ENCODE measurements around the gene RBM6. TPM values are rescaled to one million over a fixed set of nuclear protein-coding genes. Genes with fewer than 3 reads are reported as not detected.

The RBM6 gene
- total RNA-seq, 1 donor from 2014 or later: 71.5 TPM

DNA sequence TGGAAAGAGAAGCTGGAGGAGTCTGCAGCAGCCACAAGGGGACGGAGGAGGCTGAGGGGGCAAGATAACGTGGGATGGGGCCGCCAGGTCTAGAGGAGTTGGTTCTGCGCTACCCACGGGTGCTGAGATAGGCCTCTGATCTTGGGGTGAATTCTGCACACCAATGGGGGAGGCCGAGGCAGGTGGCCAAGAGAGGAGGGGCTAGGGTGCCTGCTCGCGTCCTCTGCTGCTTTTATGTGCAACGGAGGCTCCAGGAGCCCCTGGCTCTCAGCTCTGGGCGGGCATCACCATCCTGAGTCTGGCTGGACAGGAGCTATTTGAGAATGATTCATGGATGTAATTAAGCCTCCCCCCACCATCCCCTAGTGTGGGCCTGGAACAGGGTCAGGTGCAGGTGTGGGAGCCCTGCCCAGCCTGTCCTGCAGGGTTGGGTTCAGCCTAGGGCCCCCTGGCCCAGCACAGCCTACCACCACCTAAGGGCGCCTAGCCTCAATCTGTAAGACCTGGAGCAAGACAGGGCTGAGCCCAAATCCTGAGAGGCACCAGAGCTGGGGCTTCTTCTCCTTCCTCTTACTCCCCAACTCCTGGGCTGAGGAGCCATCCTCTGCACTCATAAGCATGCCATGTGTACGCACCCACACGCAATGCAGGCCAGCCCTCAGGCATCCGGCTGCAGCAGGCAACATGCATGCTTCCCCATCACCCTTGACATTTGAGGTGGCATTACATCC lies 182.9 kb downstream of the RBM6 start:
- no peak overlapping the region for H3K4me3 ChIP-seq
- no peaks in the 10 kb centered on the region for H3K9me3 ChIP-seq
- TF ChIP-seq, protein P1, sequence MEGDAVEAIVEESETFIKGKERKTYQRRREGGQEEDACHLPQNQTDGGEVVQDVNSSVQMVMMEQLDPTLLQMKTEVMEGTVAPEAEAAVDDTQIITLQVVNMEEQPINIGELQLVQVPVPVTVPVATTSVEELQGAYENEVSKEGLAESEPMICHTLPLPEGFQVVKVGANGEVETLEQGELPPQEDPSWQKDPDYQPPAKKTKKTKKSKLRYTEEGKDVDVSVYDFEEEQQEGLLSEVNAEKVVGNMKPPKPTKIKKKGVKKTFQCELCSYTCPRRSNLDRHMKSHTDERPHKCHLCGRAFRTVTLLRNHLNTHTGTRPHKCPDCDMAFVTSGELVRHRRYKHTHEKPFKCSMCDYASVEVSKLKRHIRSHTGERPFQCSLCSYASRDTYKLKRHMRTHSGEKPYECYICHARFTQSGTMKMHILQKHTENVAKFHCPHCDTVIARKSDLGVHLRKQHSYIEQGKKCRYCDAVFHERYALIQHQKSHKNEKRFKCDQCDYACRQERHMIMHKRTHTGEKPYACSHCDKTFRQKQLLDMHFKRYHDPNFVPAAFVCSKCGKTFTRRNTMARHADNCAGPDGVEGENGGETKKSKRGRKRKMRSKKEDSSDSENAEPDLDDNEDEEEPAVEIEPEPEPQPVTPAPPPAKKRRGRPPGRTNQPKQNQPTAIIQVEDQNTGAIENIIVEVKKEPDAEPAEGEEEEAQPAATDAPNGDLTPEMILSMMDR (IDR thresholded peaks at IDR 0.05): no peak
- TF ChIP-seq POLR2A (IDR thresholded peaks at IDR 0.05): no peak
- TF ChIP-seq POLR2AphosphoS5 (IDR thresholded peaks at IDR 0.05; ENCODE audit: insufficient read depth in 1 of 2, low read depth in 1 of 2): no peak
- no peak for DNase-seq (ENCODE audit: extremely low spot score in 2 of 2)
- peaks cover 3 to 15% of the 10 kb centered on the region in 2 donors for H3K36me3 ChIP-seq
- H3K27ac ChIP-seq: no peak overlapping the region
- intact Hi-C loops (cut with DNase I): loop anchor here (10.0 kb wide), 1 partner anchor 152 kb away; the partner anchor contains the start of gene LSMEM2
- H3K27me3 ChIP-seq: no peaks in the 10 kb centered on the region
- H3K4me1 ChIP-seq: peaks cover 51% of the 10 kb centered on the region

DNA sequence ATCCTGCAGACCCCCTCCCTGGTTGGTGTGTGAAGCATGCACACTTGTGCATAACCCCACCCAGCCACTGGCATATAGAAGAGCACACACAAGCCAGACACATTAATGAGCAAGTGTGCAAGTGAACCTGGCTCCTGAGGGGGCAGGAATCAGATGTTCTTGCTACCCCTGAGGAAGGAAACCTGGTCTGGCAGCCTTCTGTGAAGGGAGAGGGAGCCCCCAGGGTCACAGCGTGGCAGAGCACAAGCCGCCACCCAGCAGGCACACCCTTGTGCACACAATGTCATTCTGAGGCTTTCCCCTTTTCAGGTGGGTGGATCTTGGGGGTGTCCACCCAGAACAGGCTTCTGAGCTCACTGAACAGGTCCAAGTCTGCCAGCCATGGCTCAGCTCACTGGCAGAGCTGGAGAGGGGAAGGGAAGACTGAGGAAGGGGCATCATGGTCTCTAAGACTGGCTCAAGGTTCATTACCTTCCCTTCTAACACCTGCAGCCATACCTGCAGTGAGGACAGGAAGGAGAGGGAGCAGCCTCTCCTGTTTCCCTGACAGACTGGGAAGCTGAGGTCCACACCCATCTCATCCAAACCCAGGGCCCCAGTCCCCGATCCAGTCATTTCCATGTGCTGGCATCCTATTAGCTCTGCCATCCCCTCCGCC lies 183.6 kb downstream of the RBM6 start:
- Histone ChIP-seq H3K27ac (no peak overlapping the region), H3K9me3 (no peaks in the 10 kb centered on the region), H3K4me1 (peaks cover 51% of the 10 kb centered on the region), H3K36me3 (peaks cover 3 to 11% of the 10 kb centered on the region in 2 donors), H3K27me3 (no peaks in the 10 kb centered on the region), H3K4me3 (no peak overlapping the region)
- TF ChIP-seq POLR2A (IDR thresholded peaks at IDR 0.05) (no peak), POLR2AphosphoS5 (IDR thresholded peaks at IDR 0.05; ENCODE audit: insufficient read depth in 1 of 2, low read depth in 1 of 2) (no peak)
- TF ChIP-seq, protein P1 (IDR thresholded peaks at IDR 0.05): no peak
- DNase-seq (ENCODE audit: extremely low spot score in 2 of 2): no peak
- intact Hi-C loops (cut with DNase I): loop anchor here (10.0 kb wide), 1 partner anchor 151 kb away; the partner anchor contains the start of gene LSMEM2

DNA sequence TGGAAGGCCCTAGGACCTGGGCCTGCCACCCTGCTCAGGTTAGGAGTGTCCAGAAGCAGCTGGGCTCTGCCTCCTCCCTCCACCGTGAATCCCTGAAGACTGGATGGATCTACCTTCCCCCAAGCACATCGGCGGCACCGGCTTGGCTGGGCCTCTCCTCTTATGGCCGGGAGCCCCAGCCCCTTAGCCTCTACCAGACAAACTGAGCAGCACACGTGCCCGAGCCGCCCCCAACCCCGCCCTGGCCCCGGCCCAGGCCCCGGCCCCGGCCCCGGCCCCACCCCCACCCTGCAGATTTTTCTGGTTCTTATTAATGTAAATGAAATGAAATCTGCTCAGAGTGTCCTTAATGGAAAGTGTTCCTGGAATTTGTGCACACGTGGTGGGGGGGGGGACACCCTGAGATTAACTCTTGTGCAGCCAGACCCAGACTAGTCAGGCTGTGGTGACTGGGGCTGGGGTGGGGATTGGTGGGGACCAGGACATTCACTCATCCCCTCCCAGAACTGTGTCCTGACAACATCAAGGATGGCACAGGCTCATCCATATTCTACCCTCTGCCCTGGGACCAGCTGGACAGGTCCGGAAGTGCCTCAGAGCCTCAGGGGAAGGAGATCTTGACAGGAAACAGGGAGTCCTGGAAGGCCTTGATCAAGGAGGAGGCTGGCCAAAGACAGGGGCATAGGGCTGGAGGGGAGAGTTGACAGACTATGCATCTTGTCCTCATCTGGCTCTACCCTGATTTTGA lies 184.3 kb downstream of the RBM6 start:
- intact Hi-C loops (cut with DNase I): loop anchor here (10.0 kb wide), 1 partner anchor 151 kb away; the partner anchor contains the start of gene LSMEM2
- TF ChIP-seq, protein P1 (IDR thresholded peaks at IDR 0.05): no peak
- TF ChIP-seq POLR2A (IDR thresholded peaks at IDR 0.05) (no peak), POLR2AphosphoS5 (IDR thresholded peaks at IDR 0.05; ENCODE audit: insufficient read depth in 1 of 2, low read depth in 1 of 2) (no peak)

DNA sequence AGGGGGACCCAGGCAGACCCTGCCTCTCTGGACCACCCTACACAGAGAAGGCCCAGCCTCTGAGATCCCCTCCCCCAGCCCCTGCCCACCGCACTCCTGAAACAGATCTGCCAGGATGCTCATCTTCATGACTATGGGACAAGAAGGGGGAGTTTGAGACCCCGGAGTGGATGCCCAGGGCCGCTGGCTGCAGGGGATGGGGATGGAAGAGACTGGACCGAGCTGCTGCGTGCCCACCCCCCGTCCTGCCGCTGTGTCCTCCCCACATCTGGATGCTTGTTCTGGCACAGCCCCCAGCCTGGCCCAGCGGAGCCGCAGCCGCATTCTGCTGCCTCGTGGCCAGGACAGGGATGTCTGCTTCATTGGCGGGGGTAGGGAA lies 184.8 kb downstream of the RBM6 start:
- peaks cover 51% of the 10 kb centered on the region for H3K4me1 ChIP-seq
- peaks cover 0 to 4% of the 10 kb centered on the region in 2 donors for H3K36me3 ChIP-seq
- DNase-seq (ENCODE audit: extremely low spot score in 2 of 2): no peak
- H3K27me3 ChIP-seq: no peaks in the 10 kb centered on the region
- no peak overlapping the region for H3K27ac ChIP-seq
- TF ChIP-seq POLR2A (IDR thresholded peaks at IDR 0.05) (no peak), POLR2AphosphoS5 (IDR thresholded peaks at IDR 0.05; ENCODE audit: insufficient read depth in 1 of 2, low read depth in 1 of 2) (no peak)
- TF ChIP-seq, protein P1 (IDR thresholded peaks at IDR 0.05): no peak
- no peaks in the 10 kb centered on the region for H3K9me3 ChIP-seq
- intact Hi-C loops (cut with DNase I): loop anchor here (10.0 kb wide), 1 partner anchor 150 kb away; the partner anchor contains the start of gene LSMEM2
- no peak overlapping the region for H3K4me3 ChIP-seq

More for the DNA sequence above, 184.3 kb downstream of the RBM6 start:
- no peak overlapping the region for H3K4me3 ChIP-seq
- H3K4me1 ChIP-seq: peaks cover 51% of the 10 kb centered on the region
- no peaks in the 10 kb centered on the region for H3K27me3 ChIP-seq
- no peak overlapping the region for H3K27ac ChIP-seq
- no peak for DNase-seq (ENCODE audit: extremely low spot score in 2 of 2)
- peaks cover 0 to 10% of the 10 kb centered on the region in 2 donors for H3K36me3 ChIP-seq
- no peaks in the 10 kb centered on the region for H3K9me3 ChIP-seq

Measured in vagina (tissue), 2 donors.